Esophagus squamous epithelium (tissue), 4 donors: ENCODE measurements around the gene BLOC1S4.

Experiments used
- POLR2A ChIP-seq, 4 donors: fragments of 450-650 bp; IDR thresholded peaks; one replicate each; pipeline ENCODE4 v1.6.1; 2017; ENCODE audit warnings: antibody characterized with exemption in 4 of 4, mild to moderate bottlenecking in 4 of 4, moderate library complexity in 3 of 4
- TF ChIP-seq, protein P1 (sequence below), 6 experiments: fragments of 450-650 bp in 4 of 6; fragments of 200-600 bp in 2 of 6; sonication (generic) in 2 of 6; IDR thresholded peaks; one replicate each; pipeline ENCODE4 v1.5.1; 2016 to 2019; ENCODE audit warnings: antibody characterized with exemption in 6 of 6, mild to moderate bottlenecking in 4 of 6, moderate library complexity in 4 of 6

DNA sequence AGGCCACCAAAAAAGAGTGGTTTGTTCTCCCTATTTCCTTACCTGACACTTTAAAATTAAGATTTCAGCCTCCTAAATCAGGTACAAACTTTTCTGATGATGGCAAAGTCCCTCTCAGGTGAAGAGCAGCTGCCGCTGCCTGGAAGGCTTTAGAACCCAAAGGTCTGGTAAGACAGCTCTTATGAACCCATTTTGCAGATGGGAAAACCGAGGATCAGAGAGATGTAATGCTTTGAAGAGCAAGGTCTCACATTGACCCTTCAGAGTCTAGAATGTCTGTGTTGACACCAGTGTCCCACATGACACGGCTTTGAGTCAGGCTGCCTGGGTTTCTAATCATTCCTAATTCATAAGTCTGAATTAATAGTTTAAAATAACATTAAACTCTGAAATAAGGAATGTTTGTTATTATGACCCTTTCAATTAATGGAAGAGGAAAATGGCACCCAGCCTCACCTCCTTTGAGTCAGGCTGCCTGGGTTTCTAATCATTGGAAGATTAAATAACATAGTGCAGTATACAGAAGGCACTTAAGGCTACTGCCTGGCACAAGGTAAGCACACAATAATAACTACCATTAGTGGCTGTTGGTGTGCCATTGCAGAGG lies 38.6 kb downstream of the BLOC1S4 start:
- TF ChIP-seq, protein P1, sequence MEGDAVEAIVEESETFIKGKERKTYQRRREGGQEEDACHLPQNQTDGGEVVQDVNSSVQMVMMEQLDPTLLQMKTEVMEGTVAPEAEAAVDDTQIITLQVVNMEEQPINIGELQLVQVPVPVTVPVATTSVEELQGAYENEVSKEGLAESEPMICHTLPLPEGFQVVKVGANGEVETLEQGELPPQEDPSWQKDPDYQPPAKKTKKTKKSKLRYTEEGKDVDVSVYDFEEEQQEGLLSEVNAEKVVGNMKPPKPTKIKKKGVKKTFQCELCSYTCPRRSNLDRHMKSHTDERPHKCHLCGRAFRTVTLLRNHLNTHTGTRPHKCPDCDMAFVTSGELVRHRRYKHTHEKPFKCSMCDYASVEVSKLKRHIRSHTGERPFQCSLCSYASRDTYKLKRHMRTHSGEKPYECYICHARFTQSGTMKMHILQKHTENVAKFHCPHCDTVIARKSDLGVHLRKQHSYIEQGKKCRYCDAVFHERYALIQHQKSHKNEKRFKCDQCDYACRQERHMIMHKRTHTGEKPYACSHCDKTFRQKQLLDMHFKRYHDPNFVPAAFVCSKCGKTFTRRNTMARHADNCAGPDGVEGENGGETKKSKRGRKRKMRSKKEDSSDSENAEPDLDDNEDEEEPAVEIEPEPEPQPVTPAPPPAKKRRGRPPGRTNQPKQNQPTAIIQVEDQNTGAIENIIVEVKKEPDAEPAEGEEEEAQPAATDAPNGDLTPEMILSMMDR (IDR thresholded peaks at IDR 0.05): no peak
- TF ChIP-seq POLR2A (IDR thresholded peaks at IDR 0.05): no peak
